DMS79 treated with DMSO at 0.1 percent for 48 hours (cell line): ENCODE data around the gene LRP5.
"Not testable (repeated sequence)": the region's sequence is repeated elsewhere in the genome, so short reads cannot be mapped to it uniquely, and the experiment has no call there.

ENCODE experiments used
- DNase-seq: peaks from one replicate; lab custom pipeline; 2025; lab: John Stamatoyannopoulos, UW

The LRP5 gene

GRCh38 chr11:68282141-68282860, 30.1 kb upstream of the LRP5 start:
- DNase-seq = no peak

GRCh38 chr11:68282861-68283230, 29.5 kb upstream of the LRP5 start:
- no peak for DNase-seq

GRCh38 chr11:68284588-68284987, 27.8 kb upstream of the LRP5 start:
- DNase-seq = not testable (repeated sequence)

- no peak for DNase-seq
These were observed 25.0 kb upstream of the LRP5 start for GRCh38 chr11:68287419-68287818.

GRCh38 chr11:68289456-68289855, 22.9 kb upstream of the LRP5 start:
- DNase-seq = no peak

- no peak for DNase-seq
These were observed 18.7 kb upstream of the LRP5 start for GRCh38 chr11:68293708-68294107.

GRCh38 chr11:68295271-68295670, 17.1 kb upstream of the LRP5 start:
- no peak for DNase-seq

GRCh38 chr11:68295940-68296339, 16.5 kb upstream of the LRP5 start:
- no peak for DNase-seq

- DNase-seq = no peak
These were observed 15.9 kb upstream of the LRP5 start for GRCh38 chr11:68296344-68297051.

GRCh38 chr11:68297052-68297378, 15.4 kb upstream of the LRP5 start:
- DNase-seq = no peak

- DNase-seq = no peak
These were observed 14.9 kb upstream of the LRP5 start for GRCh38 chr11:68297494-68297811.

GRCh38 chr11:68297812-68298658, 14.4 kb upstream of the LRP5 start:
- DNase-seq = peak; percentile 25

GRCh38 chr11:68298659-68299516, 13.5 kb upstream of the LRP5 start:
- no peak for DNase-seq

GRCh38 chr11:68299517-68299879, 12.9 kb upstream of the LRP5 start:
- DNase-seq = not testable (repeated sequence)

- no peak for DNase-seq
These were observed 12.1 kb upstream of the LRP5 start for GRCh38 chr11:68300076-68300830.

- no peak for DNase-seq
These were observed 10.1 kb upstream of the LRP5 start for GRCh38 chr11:68302256-68302655.

- no peak for DNase-seq
These were observed 9.7 kb upstream of the LRP5 start for GRCh38 chr11:68302670-68303069.

GRCh38 chr11:68303083-68303482, 9.3 kb upstream of the LRP5 start:
- DNase-seq = no peak

GRCh38 chr11:68303982-68304780, 8.2 kb upstream of the LRP5 start:
- DNase-seq = no peak

- DNase-seq = no peak
These were observed 5.8 kb upstream of the LRP5 start for GRCh38 chr11:68306636-68307035.

- DNase-seq = no peak
These were observed 4.3 kb upstream of the LRP5 start for GRCh38 chr11:68308068-68308467.
